IMR-90 (cell line): Measurements from ENCODE around the gene GABRG2. TPM values are rescaled to one million over a fixed set of nuclear protein-coding genes. Genes with fewer than 3 reads are reported as not detected.

Source experiments
- ATAC-seq: fragments of 200-7000 bp; cut with Tn5 transposase; 2 replicates; pipeline ENCODE4 v1.9.1; 2020; ENCODE audit warnings: low read depth, mild to moderate bottlenecking, moderate library complexity
- BruUV-seq: library from RNA; stranded (reverse); fragments of 400-500 nt; replicated peaks from 2 replicates; lab custom pipeline; 2021; lab: Mats Ljungman, UMichigan
- CTCF ChIA-PET: fragments of 300-600 bp; formaldehyde crosslinking; extraction: SDS; loops from one replicate; lab custom pipeline; 2021; ENCODE audit warnings: antibody characterized with exemption; lab: Yijun Ruan, JAX
- POLR2A ChIA-PET: fragments of 300-600 bp; sonication (Branson Sonifier 250); formaldehyde crosslinking; loops from one replicate; lab custom pipeline; 2022; ENCODE audit warnings: antibody characterized with exemption; ENCODE audit not compliant: unreplicated experiment; lab: Charles Lee
- DNase-seq: peaks from one replicate; pipeline ENCODE4 v3.0.0; 2013
- H2AFZ ChIP-seq: replicated peaks from 2 replicates; pipeline ENCODE3; 2013; ENCODE audit warnings: low read length, mild to moderate bottlenecking; ENCODE audit not compliant: poor library complexity
- H2AK5ac ChIP-seq: 2 replicates; pipeline ENCODE4 v1.6.1; 2013; ENCODE audit warnings: low read depth, low read length, inconsistent platforms
- H2AK9ac ChIP-seq: replicated peaks from 2 replicates; pipeline ENCODE3; 2013; ENCODE audit warnings: mild to moderate bottlenecking, low read depth, low read length, moderate library complexity; ENCODE audit not compliant: poor library complexity
- H2BK120ac ChIP-seq: 2 replicates; pipeline ENCODE4 v1.6.1; 2013; ENCODE audit warnings: low read depth, low read length, inconsistent platforms
- H2BK15ac ChIP-seq: 3 replicates; pipeline ENCODE4 v1.6.1; 2013; ENCODE audit warnings: low read depth, low read length, inconsistent platforms
- H2BK20ac ChIP-seq: 2 replicates; pipeline ENCODE4 v1.6.1; 2013; ENCODE audit warnings: low read depth, mild to moderate bottlenecking, inconsistent platforms, low read length, moderate library complexity
- H2BK5ac ChIP-seq: 2 replicates; pipeline ENCODE4 v1.6.1; 2013; ENCODE audit warnings: mild to moderate bottlenecking, low read depth, low read length, inconsistent platforms; ENCODE audit not compliant: poor library complexity, severe bottlenecking
- H3K14ac ChIP-seq: replicated peaks from 2 replicates; pipeline ENCODE4 v1.6.1; 2013; ENCODE audit warnings: low read depth, low read length, inconsistent platforms
- H3K18ac ChIP-seq: 2 replicates; pipeline ENCODE4 v1.6.1; 2013; ENCODE audit warnings: low read depth, low read length, control low read depth
- H3K23ac ChIP-seq: 2 replicates; pipeline ENCODE4 v1.6.1; 2013; ENCODE audit warnings: low read depth, low read length, inconsistent platforms
- H3K27ac ChIP-seq: 2 replicates; pipeline ENCODE4 v1.5.1; 2013; ENCODE audit warnings: mild to moderate bottlenecking, control low read depth, low read length; ENCODE audit not compliant: insufficient read depth
- H3K27me3 ChIP-seq: 2 replicates; pipeline ENCODE4 v1.6.1; 2013; ENCODE audit warnings: low read length; ENCODE audit not compliant: control insufficient read depth, insufficient read depth
- H3K36me3 ChIP-seq: 2 replicates; pipeline ENCODE4 v1.6.1; 2013; ENCODE audit warnings: low read length, mixed read lengths; ENCODE audit not compliant: control insufficient read depth, insufficient read depth
- H3K4ac ChIP-seq: 2 replicates; pipeline ENCODE4 v1.6.1; 2013; ENCODE audit warnings: low read depth, low read length, inconsistent platforms
- H3K4me1 ChIP-seq: 2 replicates; pipeline ENCODE4 v1.6.1; 2013; ENCODE audit warnings: low read length, mixed read lengths; ENCODE audit not compliant: control insufficient read depth, insufficient read depth
- H3K4me2 ChIP-seq: 2 replicates; pipeline ENCODE4 v1.6.1; 2013; ENCODE audit warnings: low read depth, mild to moderate bottlenecking, control low read depth, low read length, moderate library complexity
- H3K4me3 ChIP-seq: 2 replicates; pipeline ENCODE4 v1.5.1; 2013; ENCODE audit warnings: low read depth, mild to moderate bottlenecking, control low read depth, low read length, moderate library complexity; ENCODE audit not compliant: insufficient read depth
- H3K56ac ChIP-seq: 2 replicates; pipeline ENCODE4 v1.6.1; 2013; ENCODE audit warnings: low read length, inconsistent platforms; ENCODE audit not compliant: insufficient read depth; ENCODE audit errors: extremely low read depth
- H3K79me1 ChIP-seq, 2 experiments: 2 replicates each; pipeline ENCODE4 v1.6.1; 2013; ENCODE audit warnings: low read length in 2 of 2, inconsistent platforms in 1 of 2, low read depth in 1 of 2
- H3K9ac ChIP-seq: 2 replicates; pipeline ENCODE4 v1.6.1; 2013; ENCODE audit warnings: low read depth, low read length, control low read depth
- H3K9me1 ChIP-seq: 2 replicates; pipeline ENCODE4 v1.6.1; 2013; ENCODE audit warnings: low read length, inconsistent platforms; ENCODE audit not compliant: insufficient read depth
- H3K9me3 ChIP-seq: 2 replicates; pipeline ENCODE4 v1.6.1; 2013; ENCODE audit warnings: low read length; ENCODE audit not compliant: control insufficient read depth, insufficient read depth
- H4K20me1 ChIP-seq: 2 replicates; pipeline ENCODE4 v1.6.1; 2013; ENCODE audit warnings: low read length, inconsistent platforms; ENCODE audit not compliant: insufficient read depth
- H4K5ac ChIP-seq: 2 replicates; pipeline ENCODE4 v1.6.1; 2013; ENCODE audit warnings: mild to moderate bottlenecking, low read depth, low read length, control low read depth
- H4K8ac ChIP-seq, 2 experiments: 2 replicates each; pipeline ENCODE4 v1.6.1; 2013; ENCODE audit warnings: low read depth in 2 of 2, low read length in 2 of 2, control low read depth in 1 of 2, inconsistent platforms in 1 of 2
- H4K91ac ChIP-seq: 2 replicates; pipeline ENCODE4 v1.6.1; 2013; ENCODE audit warnings: low read depth, low read length, inconsistent platforms; ENCODE audit not compliant: insufficient read depth
- BHLHE40 ChIP-seq: fragments of 150-350 bp; IDR thresholded peaks from 2 replicates; pipeline ENCODE4 v1.6.1; 2016; ENCODE audit warnings: mild to moderate bottlenecking, low read depth, low read length
- CEBPB ChIP-seq: IDR thresholded peaks from 2 replicates; pipeline ENCODE4 v1.6.1; 2012; ENCODE audit warnings: low read depth, low read length, improper control_type of control experiment
- CHD1 ChIP-seq: IDR thresholded peaks from 2 replicates; pipeline ENCODE4 v1.6.1; 2012; ENCODE audit warnings: low read depth, low read length, improper control_type of control experiment
- WGBS, 2 experiments: methylation state at CpG; one replicate each; pipeline versions ENCODE4 v1.1.5 to v1.1.7; 2013; ENCODE audit warnings: missing lambda C conversion rate in 2 of 2; ENCODE audit not compliant: insufficient read length in 1 of 2; ENCODE audit errors: extremely low coverage in 2 of 2; 5-methylcytosine and 5-hydroxymethylcytosine counted together
- dilution Hi-C: fragments of 300-500 bp; cut with HindIII; formaldehyde crosslinking; loops from one replicate; pipeline ENCODE4 v1.14.3; 2018; ENCODE audit warnings: low sequenced_read_pairs; ENCODE audit not compliant: unreplicated experiment
- in situ Hi-C: fragments of 300-500 bp; cut with MboI; formaldehyde crosslinking; loops from 3 replicates; pipeline ENCODE4 v1.14.3; 2019; ENCODE audit warnings: low sequenced_read_pairs, inconsistent platforms, mixed read lengths
- intact Hi-C: fragments of 100-400 bp; cut with micrococcal nuclease; formaldehyde crosslinking; loops from 2 replicates; pipeline ENCODE4 v1.10.0; 2022
- polyA plus RNA-seq, 3 experiments: library from polyadenylated mRNA; depleted of rRNA; stranded (reverse); fragments of >200 nt; gene quantifications; 2 replicates each; pipeline ENCODE4 v1.2.3, GENCODE V29; 2012; ENCODE audit warnings: low replicate concordance in 1 of 3
- total RNA-seq: library from RNA; depleted of rRNA; stranded (reverse); fragments of >200 nt; gene quantifications from 2 replicates; pipeline ENCODE4 v1.2.3, GENCODE V29; 2012

The GABRG2 gene
- total and polyA plus RNA-seq, 2 of the 4 experiments (the other 2 are of a cell fraction), result not detected

DNA sequence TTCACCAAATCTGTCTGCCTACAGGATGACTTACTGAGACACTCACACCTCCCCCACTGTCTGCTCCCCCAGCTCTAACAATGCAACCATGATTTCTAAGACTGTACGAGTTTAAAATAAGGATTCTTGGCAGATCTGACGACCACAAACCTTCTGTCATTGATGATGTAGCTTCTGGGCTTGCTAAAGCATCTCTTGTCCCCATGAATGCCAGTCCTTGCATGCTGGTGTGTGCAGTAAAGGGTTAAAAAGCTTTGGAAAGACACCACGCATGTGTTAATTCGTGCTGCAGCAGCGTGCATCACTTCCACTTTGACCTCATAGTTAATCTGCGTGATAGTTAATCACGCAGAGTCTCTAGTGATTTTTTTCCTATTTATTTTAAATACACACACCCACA, 411 bp upstream of the GABRG2 start:
- POLR2A ChIA-PET, result no interaction called here
- H3K18ac ChIP-seq, result no peak overlapping the region
- dilution Hi-C loops, result no loop called here
- H3K14ac ChIP-seq, result no peak overlapping the region
- no peak overlapping the region for H3K9ac ChIP-seq
- H4K5ac ChIP-seq, result no peak overlapping the region
- no peak overlapping the region for H3K27ac ChIP-seq
- intact Hi-C loops, result no loop called here
- no peak overlapping the region for H2AK5ac ChIP-seq
- H4K20me1 ChIP-seq, result no peaks in the 10 kb centered on the region
- TF ChIP-seq CEBPB (no peak), BHLHE40 (no peak), CHD1 (no peak)
- H3K27me3 ChIP-seq, result no peaks in the 10 kb centered on the region
- H3K9me1 ChIP-seq, result no peaks in the 10 kb centered on the region
- H3K4ac ChIP-seq, result no peak overlapping the region
- in situ Hi-C loops, result no loop called here
- no peak overlapping the region for H3K23ac ChIP-seq
- H2BK120ac ChIP-seq, result no peak overlapping the region
- H2BK20ac ChIP-seq, result no peak overlapping the region
- H3K4me2 ChIP-seq, result no peak overlapping the region
- no peak overlapping the region for H2AFZ ChIP-seq
- no peak overlapping the region for H3K56ac ChIP-seq
- DNase-seq (no peak), ATAC-seq (no peak)
- H3K4me1 ChIP-seq, result no peaks in the 10 kb centered on the region
- H3K4me3 ChIP-seq, result no peak overlapping the region
- H2AK9ac ChIP-seq, result no peak overlapping the region
- H2BK5ac ChIP-seq, result no peak overlapping the region
- H3K36me3 ChIP-seq, result no peaks in the 10 kb centered on the region
- no peak overlapping the region for H4K8ac ChIP-seq
- no TSS peak for BruUV-seq
- no peaks in the 10 kb centered on the region for H3K79me1 ChIP-seq
- H3K9me3 ChIP-seq, result peaks cover 7% of the 10 kb centered on the region
- WGBS, 2 experiments, result 0% methylated on average over 1 of the region's 7 CpGs; no CpG with 5 or more reads in 1 of the 2 experiments
- CTCF ChIA-PET, result no interaction called here
- no peak overlapping the region for H4K91ac ChIP-seq
- H2BK15ac ChIP-seq, result no peak overlapping the region
